GM12801 (cell line): ENCODE results near the gene NUDT5.

Experiments used
- TF ChIP-seq, protein P1 (sequence below): IDR thresholded peaks from one replicate; pipeline ENCODE4 v1.5.1; 2011; ENCODE audit warnings: control low read depth; ENCODE audit not compliant: insufficient read length; ENCODE audit errors: extremely low read depth

NUDT5 gene

DNA sequence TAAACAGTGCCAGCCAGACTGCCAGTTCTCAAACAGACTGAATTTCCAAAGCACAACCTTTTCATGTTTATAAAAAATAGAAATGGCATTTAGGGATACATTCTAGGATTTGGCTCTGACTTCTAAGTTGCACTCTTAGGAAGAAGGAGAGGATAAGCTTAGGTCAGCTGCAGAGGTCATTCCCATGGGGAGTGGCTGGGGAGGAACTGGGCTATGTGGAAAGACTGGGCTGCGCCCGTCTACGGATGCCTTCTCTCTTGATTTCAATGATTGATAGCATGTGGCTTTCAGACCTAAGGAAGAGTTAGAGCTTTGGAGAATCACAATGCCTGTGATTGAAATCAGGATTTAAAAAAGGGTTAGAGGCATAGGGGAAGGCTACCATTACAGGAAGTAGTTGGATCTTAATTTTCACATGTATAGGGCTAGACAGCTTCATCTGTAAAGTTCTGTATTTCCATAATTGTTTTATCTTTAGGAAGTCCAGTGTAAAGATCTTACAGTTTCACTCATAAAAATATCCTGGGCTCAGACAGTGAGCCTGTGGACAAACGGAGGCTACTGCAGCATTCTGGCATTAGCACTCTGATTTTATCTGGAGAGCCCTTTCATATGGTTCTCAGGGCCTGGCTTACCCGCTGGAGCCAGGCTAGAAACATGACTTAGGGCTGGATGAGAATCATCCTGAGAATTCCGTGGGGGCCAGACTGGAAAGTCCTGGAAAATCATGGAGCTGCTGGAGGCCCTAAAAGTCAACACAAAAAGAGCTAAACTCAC, 29.5 kb downstream of the NUDT5 start:
- TF ChIP-seq, protein P1, sequence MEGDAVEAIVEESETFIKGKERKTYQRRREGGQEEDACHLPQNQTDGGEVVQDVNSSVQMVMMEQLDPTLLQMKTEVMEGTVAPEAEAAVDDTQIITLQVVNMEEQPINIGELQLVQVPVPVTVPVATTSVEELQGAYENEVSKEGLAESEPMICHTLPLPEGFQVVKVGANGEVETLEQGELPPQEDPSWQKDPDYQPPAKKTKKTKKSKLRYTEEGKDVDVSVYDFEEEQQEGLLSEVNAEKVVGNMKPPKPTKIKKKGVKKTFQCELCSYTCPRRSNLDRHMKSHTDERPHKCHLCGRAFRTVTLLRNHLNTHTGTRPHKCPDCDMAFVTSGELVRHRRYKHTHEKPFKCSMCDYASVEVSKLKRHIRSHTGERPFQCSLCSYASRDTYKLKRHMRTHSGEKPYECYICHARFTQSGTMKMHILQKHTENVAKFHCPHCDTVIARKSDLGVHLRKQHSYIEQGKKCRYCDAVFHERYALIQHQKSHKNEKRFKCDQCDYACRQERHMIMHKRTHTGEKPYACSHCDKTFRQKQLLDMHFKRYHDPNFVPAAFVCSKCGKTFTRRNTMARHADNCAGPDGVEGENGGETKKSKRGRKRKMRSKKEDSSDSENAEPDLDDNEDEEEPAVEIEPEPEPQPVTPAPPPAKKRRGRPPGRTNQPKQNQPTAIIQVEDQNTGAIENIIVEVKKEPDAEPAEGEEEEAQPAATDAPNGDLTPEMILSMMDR: no peak

DNA sequence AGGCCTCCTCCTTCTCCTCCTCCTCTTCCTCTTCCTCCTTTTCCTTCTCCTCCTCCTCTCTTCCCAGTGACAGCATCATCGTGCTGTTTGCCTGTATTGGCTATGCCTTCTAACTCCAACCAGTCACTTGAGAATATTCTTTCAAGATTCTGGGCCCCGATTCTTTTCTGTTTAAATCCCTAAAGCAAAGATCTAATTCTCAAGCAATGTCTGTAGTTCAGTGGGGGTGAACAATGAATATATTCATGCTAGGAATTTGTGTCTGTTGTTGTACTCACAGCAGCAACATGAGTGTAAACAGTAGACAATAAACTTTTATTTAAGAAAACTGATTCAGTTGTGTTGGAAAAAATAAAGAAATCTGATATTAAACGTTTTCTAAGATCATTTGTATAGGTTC, 30.7 kb downstream of the NUDT5 start:
- TF ChIP-seq, protein P1: no peak

DNA sequence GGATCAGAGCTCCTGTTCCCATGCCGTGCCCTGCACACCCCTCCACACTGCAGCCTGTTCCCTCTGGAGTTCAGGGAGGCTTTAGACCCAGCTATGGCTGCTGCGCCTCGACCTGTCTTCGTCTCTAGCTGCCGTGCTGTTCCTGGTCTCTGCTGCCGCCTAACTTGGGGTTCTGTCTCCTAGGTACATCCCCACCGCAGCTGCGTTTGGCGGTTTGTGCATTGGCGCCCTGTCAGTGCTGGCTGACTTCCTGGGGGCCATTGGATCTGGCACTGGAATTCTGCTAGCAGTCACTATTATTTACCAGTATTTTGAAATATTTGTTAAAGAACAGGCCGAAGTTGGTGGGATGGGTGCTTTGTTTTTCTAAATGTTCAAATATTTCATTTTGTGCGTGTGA, 31.6 kb downstream of the NUDT5 start:
- TF ChIP-seq, protein P1: no peak

DNA sequence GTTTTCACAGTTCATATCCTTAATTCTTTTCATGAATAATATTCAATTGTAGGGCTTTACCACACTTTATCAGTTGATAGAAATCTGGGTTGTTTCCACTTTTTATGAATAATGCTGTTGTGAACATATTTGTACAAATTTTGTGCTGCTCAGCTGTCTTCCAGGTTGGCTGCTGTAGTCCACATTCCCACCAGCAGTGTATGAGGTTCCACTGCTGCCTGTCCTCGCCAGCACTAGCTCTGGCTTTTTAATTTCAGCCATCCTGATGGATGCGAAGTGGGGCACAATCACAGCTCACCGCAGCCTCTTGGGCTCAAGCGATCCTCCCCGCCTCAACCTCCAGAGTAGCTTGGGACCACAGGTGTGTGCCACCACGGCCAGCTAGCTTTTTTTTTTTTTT, 32.8 kb downstream of the NUDT5 start:
- TF ChIP-seq, protein P1: no peak

DNA sequence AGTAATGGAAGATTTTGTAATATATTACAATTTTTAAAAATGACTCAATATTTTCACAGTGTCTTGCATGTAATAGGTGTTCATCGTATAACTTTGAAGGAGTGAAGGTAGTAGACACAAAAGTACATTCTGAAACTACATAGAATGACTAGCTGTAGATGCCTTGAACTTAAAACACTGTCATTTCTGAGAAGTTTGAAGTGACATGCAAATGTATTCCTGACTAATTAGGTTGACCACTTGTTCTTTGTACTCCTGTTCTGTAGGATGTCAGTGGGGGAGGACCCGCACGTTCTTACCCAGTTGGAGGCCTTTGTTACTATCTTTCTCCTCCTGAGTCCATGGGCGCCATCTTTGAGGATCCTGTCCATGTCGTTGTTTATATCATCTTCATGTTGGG, 35.0 kb downstream of the NUDT5 start:
- TF ChIP-seq, protein P1: no peak

DNA sequence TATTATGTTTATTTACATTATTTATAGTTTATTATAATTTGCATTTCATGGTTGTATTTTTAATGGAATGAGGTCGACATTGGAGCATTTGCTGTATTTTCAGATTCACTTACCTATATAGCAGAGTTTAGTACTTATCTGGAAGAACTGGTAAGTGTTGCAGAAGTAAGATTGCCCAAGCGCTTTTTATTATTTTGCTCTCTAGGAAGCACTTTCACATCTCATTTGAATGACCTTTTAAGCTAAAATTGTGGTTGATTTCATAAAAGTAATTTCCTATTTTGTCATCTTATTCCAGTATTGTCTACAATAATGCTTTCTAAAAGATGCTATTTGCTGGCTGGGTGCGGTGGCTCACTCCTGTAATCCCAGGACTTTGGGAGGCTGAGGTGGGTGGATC, 37.6 kb downstream of the NUDT5 start:
- TF ChIP-seq, protein P1: no peak

DNA sequence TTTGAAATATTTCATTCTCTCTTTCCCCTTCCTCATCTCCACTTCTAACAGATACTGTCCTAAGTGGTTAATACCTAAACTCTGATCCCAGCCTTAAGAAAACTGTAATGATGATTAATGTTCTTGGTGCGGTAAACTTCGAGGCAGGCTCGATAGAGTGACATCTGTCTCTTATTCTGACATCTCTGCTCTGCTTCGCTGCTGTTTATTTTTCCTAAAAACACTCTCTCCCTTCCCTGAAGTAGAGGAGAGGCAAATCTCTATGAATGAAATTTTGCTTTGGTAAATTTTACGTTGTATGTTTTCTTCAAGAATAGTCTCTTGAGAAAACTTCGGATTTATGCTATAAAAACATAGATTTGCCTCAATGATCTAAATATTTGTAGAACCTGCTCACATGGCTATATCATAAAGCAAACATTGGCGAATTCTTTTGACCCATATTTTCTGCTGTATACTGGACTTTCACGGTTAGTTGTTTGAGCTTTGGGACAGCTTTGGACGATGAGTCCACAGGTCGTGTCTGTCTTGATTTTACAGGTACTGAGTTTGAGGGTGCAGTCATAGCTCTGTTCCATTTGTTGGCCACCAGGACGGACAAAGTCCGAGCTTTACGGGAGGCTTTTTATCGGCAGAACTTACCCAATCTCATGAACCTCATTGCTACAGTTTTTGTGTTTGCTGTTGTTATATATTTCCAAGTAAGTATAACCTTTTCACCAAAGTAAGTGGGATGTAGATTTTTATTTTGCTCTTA, 39.1 kb downstream of the NUDT5 start:
- TF ChIP-seq, protein P1: no peak
